Measurements from ENCODE around the gene FRMD5. TPM values are rescaled to one million over a fixed set of nuclear protein-coding genes. Genes with fewer than 3 reads are reported as not detected.
"Not testable (repeated sequence)": the region's sequence is repeated elsewhere in the genome, so short reads cannot be mapped to it uniquely, and the experiment has no call there.

The FRMD5 gene
- total RNA-seq, 1 donor from 2014 or later: 43.0 TPM

DNA sequence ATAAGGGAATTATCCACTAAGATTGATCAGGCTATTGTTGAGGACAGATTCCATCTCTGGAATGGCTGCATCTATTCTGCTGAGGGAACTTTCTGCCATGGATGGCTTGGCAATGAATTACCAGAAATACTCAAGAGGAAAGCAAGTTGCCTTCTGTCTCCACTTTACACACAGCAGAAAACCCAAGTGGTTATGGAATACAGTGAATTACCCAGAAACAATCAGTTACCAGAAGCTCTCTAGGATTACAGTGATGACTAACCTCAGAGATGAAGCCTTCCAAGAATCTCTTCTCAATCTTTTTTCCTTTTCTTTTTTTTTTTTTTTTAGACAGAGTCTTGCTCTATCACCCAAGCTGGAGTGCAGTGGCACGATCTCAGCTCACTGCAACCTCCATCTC lies 185.0 kb downstream of the FRMD5 start:
- ATAC-seq (no peak), DNase-seq (ENCODE audit: missing footprints) (no peak)
- intact Hi-C loops (cut with DNase I): no loop called here

DNA sequence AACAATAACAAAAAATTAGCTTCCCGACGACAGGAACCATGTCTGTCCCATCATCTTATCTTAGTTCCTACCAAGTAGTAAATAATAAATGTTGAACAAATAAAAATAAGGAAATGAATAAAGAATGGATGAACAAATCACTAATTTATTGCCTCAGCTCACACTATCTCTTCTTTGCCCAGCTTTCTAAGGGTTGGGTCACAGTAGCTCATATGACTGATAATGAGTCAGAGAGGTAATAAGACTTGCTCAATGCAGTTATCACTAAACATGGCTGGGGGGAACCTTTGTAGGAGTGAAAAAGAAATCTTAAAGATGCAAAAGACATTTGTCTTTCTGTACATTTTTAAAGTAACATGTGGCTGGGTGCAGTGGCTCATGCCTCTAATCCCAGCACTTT lies 186.0 kb downstream of the FRMD5 start:
- intact Hi-C loops (cut with DNase I): no loop called here
- DNase-seq (ENCODE audit: missing footprints) (no peak), ATAC-seq (no peak)

DNA sequence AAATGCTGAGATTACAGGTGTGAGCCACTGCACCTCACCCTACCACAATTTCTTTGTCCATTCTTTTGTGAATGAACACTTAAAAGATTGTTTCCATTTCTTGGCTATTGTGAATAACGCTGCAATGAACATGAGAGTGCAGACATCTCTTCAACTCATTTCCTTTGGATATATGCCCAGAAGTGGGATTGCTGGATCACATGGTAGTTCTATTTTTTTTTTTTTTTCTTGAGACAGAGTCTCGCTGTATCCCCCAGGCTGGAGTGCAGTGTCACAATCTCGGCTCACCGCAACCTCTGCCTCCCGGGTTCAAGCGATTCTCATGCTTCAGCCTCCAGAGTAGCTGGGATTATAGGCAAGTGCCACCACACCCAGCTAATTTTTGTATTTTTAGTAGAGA lies 194.8 kb downstream of the FRMD5 start:
- ATAC-seq; DNase-seq (ENCODE audit: missing footprints); intact Hi-C loops (cut with DNase I): not testable (repeated sequence)

DNA sequence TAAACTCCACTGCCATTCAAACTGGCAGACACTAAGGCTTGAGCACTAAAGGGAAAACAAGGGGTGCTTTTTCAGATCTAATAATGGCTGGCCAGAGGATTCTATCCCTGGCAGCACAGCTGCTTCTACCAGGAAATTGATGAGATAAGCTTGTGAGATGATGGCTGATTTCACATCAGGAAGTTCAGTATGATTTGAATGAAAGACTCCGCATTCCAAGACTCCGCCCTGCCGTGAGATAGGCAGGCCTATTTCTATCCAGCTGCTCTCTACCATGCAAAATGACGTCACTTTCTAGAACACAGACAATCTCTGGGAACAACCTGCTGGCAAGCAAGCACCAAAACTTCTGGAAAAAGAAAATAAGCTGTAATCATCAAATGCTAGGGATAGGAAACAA lies 196.5 kb downstream of the FRMD5 start:
- DNase-seq (ENCODE audit: missing footprints) (no peak), ATAC-seq (peak; percentile 93)
- intact Hi-C loops (cut with DNase I): no loop called here

DNA sequence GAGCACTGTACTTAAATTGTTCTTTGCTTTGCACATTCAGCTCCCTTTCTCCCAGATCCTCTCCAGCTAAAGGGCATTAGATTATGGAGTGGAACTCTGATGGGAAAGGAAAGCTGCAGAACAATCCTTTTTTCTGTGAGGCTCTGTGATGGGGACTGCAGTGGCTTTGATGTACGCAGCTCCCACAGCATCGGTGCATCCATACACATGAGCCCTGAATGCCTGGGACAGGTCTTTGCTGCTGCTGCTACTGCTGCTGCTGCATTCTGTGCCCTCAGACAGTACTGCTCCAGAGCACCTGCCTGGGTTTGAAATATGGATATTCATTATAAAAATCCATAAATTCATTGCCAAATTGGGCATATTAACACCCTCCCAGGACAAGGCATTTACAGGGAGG lies 203.9 kb downstream of the FRMD5 start:
- ATAC-seq (no peak), DNase-seq (ENCODE audit: missing footprints) (no peak)
- intact Hi-C loops (cut with DNase I): no loop called here

DNA sequence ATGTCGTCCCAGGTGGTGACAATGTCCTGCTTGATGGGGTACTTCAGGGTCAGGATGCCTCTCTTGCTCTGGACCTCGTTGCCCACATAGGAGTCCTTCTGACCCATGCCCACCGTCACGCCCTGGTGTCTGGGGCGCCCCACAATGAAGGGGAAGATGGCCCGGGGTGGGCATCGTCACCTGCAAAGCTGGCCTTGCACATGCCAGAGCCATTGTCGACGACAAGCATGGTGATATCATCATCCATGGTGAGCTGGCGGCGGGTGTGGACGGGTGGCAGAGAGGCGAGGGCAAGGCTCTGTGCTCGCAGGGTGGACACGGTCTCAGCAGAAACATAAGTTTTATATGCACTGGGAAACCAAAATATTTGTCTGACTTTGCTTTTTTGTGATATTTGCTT lies 205.1 kb downstream of the FRMD5 start:
- intact Hi-C loops (cut with DNase I): no loop called here
- ATAC-seq: no peak

DNA sequence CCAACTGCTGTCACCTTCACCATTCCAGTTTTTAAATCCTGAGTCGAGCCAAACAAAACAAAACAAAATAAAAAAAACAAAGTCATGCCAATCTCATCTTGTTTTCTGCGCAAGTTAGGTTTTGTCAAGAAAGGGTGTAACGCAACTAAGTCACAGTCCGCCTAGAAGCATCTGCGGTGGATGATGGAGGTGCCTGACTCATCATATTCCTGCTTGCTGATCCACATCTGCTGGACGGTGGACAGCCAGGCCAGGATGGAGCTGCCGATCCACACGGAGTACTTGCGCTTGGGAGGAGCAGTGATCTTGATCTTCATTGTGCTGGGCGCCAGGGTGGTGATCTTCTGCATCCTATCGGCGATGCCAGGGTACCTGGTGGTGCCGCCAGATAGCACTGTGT lies 206.2 kb downstream of the FRMD5 start:
- no peak for DNase-seq (ENCODE audit: missing footprints)
- no peak for ATAC-seq
- intact Hi-C loops (cut with DNase I): no loop called here

More for the DNA sequence above, 205.1 kb downstream of the FRMD5 start:
- peak; percentile 68 for DNase-seq (ENCODE audit: missing footprints)

DNA sequence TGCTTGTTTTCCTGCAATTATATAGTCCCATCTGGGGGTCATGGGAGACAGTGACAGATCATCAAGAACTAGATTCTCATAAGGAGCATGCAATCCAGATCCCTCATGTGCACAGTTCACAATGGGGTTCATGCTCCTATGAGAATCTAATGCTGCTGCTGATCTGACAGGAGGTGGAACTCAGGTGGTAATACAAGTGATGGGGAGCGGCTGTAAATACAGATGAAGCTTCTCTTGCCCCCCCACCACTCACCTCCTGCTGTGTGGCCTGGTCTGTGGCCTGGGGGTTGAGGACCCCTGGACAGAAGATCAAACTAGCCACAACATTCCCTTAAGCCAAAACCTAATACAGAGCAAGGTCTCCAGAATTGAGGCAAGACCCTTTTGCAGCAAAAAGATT lies 207.1 kb downstream of the FRMD5 start:
- ATAC-seq (no peak), DNase-seq (ENCODE audit: missing footprints) (no peak)
- intact Hi-C loops (cut with DNase I): no loop called here

DNA sequence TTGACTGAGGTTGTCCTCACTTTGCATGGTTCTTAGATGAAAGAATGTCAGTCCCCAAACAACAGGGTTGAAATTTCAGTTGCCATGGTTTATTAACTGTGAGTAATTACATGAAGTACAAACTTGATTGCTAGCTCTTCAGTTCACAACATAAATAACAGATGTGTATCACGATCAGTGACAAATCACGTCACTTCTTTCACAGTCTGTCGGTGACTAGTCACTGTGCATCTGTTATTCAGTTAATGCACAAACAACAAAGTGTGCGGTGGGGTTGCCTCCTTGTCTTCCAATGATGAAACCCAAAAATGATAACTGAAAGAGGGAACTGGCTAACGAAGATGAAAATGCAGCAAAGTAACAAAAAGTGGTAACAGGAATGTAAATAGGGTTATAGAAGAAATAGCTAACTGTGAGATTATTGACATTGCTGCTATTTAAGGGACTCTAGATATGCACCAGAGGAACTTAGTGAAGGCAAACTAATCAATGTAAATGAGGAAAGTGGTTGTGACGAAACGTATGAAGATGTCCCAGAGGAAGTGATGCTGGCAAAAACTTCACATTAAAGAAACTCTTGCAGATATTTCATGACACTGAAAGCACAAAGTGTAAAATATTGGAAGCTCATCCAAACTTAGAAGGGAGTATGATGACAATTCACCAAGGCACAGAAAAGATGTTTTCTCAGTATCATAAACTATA lies 208.9 kb downstream of the FRMD5 start:
- intact Hi-C loops (cut with DNase I): no loop called here
- ATAC-seq (no peak), DNase-seq (ENCODE audit: missing footprints) (no peak)

DNA sequence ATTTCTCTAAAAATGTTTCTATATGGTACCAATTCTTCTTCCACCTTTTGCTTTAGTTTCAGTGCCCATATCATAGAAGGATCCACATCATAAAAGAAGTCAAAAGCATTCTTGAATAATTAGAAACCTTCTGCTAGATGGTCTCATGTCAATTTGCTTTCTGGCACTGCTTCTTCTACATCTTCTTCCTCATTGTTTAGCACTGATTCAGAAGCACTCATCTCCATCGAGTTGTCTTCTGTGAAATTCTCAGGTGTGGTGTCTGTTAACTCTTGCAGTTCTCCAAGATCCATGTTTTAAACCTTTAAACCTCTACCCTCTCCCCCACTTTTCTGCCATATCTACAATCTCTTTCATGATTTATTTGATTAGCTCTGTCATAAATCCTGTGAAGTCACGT lies 213.5 kb downstream of the FRMD5 start:
- ATAC-seq: no peak

DNA sequence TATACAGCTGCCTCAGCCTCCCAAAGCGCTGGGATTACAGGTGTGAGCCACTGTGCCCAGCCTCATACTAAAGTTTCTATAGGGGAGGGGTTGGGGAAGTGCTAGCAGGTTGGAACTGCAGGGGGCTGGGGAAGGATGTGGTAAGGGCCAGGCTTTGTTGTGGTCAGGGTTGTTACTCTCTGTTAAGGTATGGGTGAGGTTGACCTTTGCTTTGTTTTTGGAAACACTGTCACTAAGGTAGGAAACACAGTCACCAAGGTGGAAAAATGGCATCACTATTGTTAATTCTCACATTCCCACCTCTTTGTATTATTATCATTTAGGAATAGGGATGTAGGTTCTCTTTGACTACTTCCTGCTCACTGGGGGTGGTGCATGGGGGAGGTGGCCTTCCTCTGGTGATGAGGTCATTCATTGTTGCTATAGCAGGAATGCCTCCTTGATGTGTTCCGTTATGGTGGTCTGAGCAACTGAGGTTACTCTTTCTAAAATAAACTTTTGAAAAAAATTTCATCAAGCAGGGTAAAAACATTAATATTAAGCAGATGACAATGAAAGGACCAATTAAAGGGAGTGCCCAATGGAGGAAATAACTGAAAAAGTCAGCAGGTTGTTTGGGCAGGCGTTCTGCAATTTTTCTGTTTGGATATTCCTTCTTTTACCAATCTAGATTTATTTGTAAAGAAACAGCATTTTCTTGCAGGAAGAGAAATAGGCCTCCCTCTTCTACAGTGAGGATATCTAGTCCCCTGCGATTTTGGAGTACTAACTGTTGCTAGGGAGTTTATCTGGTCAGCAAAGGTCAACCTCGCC lies 217.8 kb downstream of the FRMD5 start:
- intact Hi-C loops (cut with DNase I): loop anchor here (10.0 kb wide), 1 partner anchor 62 kb away; no protein-coding TSS in a partner anchor
- ATAC-seq (no peak), DNase-seq (ENCODE audit: missing footprints) (no peak)

More for the DNA sequence above, 213.5 kb downstream of the FRMD5 start:
- DNase-seq (ENCODE audit: missing footprints): no peak
- intact Hi-C loops (cut with DNase I): no loop called here

DNA sequence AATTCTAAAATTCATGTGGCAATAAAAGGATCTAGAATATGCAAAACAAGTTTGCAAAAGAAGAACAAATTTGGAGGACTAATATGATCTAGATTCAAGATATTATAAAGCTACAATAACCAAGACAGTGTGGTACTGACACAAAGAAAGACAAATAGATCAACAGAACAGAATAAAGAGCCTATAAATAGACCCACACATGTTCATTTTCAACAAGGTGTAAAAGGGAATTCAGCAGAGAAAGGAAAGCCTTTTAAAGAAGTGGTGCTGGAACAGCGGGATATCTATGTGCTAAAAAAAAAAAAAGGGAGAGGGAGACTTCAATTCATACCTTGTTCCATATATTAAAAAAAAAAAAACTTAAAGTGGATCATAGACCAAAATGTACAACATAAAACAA lies 219.3 kb downstream of the FRMD5 start:
- DNase-seq (ENCODE audit: missing footprints) (no peak), ATAC-seq (no peak)
- intact Hi-C loops (cut with DNase I): loop anchor here (10.0 kb wide), 1 partner anchor 61 kb away; no protein-coding TSS in a partner anchor

DNA sequence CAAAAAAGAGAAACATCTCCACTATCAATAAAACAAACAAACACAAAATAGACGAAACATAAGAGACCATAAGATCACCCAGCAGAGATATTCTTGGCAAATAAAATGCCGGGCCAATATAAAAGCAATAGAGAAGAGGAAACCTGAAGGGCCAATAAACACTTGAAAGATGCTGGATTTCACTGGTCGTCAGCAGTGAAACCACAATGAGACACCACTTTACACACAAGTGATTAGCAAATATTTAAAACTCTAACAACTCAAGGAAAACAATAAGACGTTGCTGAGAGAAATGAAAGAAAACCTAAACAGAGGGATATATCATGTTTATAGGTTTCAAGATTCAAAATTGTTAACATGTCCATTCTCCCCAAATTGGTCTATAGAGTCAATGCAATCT lies 219.7 kb downstream of the FRMD5 start:
- DNase-seq (ENCODE audit: missing footprints) (no peak), ATAC-seq (no peak)
- intact Hi-C loops (cut with DNase I): loop anchor here (10.0 kb wide), 1 partner anchor 61 kb away; no protein-coding TSS in a partner anchor

DNA sequence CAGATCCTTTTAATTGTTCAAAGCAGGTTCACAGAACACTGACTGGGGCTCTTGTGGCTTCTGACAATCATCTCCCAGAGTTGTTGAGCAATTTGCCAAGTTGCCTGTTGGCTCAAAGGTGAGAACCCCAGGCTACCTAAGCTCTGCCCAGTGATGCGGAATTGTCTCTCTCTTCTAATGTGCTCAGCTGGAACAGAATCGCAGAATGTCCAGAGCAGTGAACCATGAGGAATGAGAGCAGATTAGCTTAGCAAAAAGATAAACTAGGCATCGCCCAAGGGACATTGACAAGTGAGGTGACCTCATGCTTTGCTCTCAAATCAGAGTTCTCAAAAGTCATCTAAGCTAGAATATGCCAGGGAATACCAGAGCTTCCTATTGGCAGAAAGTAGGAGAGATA lies 220.2 kb downstream of the FRMD5 start:
- intact Hi-C loops (cut with DNase I): loop anchor here (10.0 kb wide), 1 partner anchor 60 kb away; no protein-coding TSS in a partner anchor
- DNase-seq (ENCODE audit: missing footprints): no peak
- no peak for ATAC-seq

DNA sequence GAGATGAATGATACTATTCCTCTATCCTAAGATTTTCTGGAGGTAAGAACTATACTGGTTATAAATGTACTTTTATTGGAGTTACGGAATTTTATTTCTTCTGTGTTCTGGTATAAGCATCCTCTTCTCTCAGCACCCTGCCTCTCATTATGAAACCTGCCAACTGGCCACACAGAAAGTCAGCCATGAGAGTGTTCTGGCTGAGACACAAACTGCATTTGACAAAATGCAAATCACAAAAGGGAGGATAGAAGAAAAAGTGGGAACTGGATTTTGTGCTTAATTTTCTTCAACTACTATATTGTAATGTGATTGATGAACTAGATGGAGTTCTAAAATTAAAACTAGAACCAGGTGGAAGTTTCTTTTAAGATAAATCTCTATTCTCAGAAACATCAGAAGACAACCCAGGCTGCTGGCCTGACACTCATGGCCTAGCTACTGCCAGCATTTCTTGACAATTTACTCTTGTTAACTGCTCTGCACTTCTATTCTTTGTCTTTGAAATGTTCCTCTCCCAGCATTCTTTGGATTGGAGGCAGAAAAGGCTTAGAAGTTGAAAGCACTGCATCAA lies 225.2 kb downstream of the FRMD5 start:
- intact Hi-C loops (cut with DNase I): loop anchor here (10.0 kb wide), 1 partner anchor 55 kb away; no protein-coding TSS in a partner anchor
- no peak for DNase-seq (ENCODE audit: missing footprints)
- ATAC-seq: no peak

DNA sequence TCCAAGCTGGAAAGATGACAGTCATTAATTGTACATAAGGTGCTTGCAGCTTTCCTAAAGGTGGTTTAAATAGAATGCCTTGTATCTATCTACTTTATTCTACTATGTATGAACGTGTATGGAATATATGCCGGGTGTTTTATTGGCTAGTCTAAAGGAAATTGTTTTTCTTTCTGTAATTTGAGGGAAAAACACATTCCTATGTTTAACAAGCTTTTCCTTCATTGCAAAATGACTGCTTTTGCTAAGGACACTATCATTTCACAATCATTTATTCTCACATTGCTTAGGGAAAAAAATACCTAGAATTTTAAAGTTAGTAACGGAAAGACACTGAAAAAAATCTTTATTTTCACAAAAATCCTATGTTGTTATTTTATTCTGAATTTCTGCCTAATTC lies 226.5 kb downstream of the FRMD5 start:
- intact Hi-C loops (cut with DNase I): no loop called here
- ATAC-seq: no peak

DNA sequence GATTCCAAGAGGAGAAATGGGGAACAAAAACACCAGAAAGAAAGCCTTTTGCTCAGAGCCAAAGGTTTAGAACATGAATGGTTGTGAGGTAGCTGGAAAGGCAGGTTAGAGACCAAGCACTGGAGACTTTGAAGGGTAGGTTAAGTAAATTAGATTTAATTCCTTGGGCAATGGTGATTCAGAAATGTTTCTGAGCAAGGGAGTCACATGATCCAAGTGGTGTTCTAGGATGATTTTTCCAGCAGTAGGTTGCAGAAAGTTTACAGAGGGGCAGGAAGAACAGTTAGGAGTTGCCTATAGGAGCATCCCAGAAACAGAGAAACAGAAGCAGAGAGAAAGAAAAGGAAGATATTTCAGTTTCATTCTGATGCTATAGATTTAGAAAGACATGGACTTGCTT lies 228.4 kb downstream of the FRMD5 start:
- DNase-seq (ENCODE audit: missing footprints) (no peak), ATAC-seq (no peak)
- intact Hi-C loops (cut with DNase I): no loop called here

More for the DNA sequence above, 226.5 kb downstream of the FRMD5 start:
- DNase-seq (ENCODE audit: missing footprints): no peak

DNA sequence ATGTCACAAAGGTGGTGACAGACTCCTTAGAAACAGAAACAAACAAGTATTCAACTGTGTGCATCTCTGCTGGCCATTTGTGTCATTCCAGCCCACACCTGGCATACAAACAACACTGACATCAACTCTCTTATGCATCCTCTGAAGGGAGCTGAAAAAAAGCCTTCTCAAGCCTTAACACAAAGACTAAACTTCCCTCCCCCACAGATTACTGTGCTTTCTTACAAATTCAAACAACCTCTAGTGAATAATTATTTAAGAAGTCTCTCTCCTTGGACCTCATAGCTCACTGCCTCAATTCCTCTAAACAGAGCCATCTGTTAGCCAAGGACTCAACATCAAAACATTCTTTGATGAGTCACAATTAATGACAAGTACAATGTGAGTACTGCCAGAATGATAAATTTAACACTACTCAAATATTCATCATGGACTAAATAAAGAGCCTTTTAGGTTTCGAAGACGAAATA lies 236.2 kb downstream of the FRMD5 start:
- intact Hi-C loops (cut with DNase I): no loop called here
- DNase-seq (ENCODE audit: missing footprints) (no peak), ATAC-seq (no peak)

DNA sequence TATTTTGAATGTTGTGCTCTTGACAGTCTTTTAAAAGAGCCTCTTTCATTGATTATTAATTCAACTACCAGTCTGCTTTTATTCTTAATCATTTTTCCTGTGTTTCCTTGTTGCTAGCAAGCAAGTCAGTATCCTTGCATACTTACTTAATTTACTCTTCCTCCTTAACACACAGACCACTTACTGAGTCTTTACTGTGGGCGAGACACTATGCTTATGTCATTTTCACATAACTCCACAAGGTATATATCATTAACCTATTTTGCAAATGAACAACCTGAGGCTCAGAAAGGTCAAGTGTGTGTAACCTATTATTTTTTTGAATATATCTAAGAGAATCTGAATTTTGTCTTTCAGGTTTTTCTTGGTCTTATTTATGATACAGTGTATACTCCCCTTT lies 237.3 kb downstream of the FRMD5 start:
- intact Hi-C loops (cut with DNase I): no loop called here
- DNase-seq (ENCODE audit: missing footprints): no peak
- ATAC-seq: no peak

DNA sequence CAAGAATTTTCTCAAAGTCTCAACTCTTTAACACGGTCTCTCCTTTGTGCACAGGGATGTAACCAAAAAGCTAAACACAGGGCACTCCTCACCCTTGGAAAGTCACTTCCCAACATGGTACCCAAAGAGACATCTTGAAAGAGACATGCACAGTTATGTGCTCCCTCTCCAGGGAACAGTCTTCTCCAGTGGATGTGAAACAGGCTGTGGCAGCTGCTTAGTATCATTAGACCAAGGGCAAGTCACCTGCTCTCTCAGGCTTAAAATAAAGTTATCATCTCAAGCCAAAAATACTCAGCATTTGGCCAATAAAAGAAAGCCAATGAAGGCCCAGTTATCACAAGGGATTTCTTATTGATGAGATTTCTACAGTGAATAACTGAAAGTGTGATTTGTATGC lies 239.9 kb downstream of the FRMD5 start:
- no peak for ATAC-seq
- DNase-seq (ENCODE audit: missing footprints): no peak
- intact Hi-C loops (cut with DNase I): no loop called here

Measured in Right ventricle myocardium inferior (tissue), 1 donor.